Embryonic facial prominence (tissue), 1 donor: ENCODE measurements around the gene LRGUK.
"Not testable (repeated sequence)": the region's sequence is repeated elsewhere in the genome, so short reads cannot be mapped to it uniquely, and the experiment has no call there.

Experiments
- DNase-seq: peaks from one replicate; pipeline ENCODE4 v3.0.0-alpha.2; 2016; ENCODE audit errors: extremely low spot score

LRGUK gene

DNA sequence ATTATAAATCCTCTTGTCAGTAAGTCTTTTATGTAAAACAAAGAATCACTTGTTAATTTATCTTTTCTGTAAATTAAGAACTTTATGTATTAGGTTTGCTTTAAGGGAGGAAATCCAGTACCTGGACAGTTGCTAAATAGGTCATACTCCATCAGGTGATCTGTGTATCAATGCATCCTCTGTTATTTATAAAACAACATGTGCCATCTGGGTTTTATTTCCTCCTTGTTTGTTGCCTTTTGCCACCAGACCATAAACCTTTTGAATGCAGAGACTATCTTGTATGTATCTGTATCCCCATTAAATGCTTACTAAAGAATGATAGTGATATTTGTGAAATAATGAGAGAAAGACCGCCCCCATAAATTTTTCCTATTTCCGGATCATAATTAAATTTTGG is 119.6 kb downstream of the LRGUK start:
- no peak for DNase-seq

DNA sequence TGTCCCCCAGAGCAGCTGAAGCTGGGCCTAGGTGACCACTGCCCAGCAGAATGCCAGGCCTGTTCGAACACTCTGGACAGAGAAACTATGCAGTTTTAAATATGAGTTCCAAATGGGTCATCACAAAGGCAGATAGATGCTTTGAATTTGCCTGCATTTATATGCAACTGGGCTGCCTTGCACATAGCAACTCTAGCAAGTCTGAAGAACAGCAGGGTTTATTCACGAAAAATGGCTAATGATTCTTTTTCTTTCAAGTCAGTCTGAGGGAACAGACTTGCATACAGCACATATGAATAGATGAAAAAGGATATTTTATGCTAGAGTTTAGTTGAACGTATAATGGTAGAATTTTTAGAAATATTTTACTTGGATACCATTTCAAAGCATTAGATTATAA is 121.1 kb downstream of the LRGUK start:
- DNase-seq, result no peak

GRCh38 chr7:134254311-134254710 is 127.2 kb downstream of the LRGUK start:
- DNase-seq, result no peak

DNA sequence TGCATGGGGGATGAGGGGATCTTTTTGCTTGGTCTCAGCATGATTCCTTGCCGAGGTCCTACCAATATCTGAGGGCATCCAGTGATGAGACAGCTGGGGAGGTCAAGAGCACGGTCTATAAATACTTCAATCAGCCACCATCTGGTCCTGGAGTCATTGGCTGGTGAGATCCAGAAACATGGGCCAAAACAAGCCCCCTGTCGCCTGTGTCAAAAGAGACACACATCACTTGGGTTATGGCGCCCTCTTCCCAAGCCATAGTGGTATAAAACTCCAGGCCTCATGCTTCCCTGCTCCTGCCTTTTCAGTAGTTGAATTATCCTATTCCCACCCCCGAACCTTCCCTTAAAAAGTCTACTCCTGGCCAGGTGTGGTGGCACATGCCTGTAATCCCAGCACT is 128.7 kb downstream of the LRGUK start:
- DNase-seq, result no peak

GRCh38 chr7:134262322-134262721 is 135.2 kb downstream of the LRGUK start:
- DNase-seq, result no peak

DNA sequence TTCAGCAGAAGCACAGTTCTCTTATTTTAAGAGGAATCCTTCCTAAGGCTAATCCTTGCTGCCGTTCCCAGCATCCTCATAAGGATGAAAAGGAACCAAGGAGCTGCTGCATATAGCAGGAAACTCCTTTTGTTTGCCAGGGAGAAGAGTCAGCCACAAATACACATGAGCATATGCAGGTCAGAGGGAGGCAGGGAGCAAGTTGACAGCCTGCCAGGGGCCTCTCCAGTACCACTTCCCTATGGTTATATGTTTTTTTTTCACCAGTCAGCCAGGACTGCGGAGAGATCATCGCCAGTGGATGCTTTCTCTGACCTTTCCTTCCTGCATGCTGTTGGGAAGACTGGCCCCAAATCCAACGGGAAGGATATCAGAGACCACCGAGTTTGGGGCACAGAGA is 149.8 kb downstream of the LRGUK start:
- DNase-seq, result no peak

DNA sequence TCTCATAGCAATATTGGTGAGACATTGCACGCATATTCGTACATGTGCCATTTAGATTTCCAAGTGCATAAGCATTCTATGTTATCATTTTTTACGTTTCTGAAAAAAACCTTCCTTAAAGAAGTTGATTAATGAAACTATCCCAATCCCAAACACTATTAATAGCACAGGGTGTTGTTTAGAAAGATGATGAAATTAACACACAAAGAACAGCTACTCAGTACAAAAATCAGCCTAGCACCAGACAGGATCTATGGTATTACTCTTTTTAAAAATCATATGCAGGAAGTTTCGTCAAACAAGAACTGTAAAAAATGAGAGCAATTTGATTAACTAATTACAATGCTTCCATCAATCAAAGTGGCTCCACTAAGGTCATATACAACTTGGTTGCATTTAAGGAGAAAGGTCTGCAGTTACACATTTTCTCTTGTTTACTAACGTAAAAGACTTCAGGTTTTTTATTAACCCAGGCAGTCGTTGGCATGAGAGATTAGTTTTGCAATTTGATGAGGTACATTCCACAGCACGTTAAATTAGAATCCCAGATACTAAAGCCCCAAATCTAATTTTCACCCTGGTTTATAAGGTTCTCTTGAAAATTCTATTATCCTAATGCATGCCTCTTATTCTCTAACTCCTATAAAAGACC is 151.5 kb downstream of the LRGUK start:
- no peak for DNase-seq

- DNase-seq, result no peak
Observed at GRCh38 chr7:134279336-134279735, 152.2 kb downstream of the LRGUK start.

- DNase-seq, result no peak
Observed at GRCh38 chr7:134279898-134280297, 152.8 kb downstream of the LRGUK start.

GRCh38 chr7:134280508-134280907 is 153.4 kb downstream of the LRGUK start:
- DNase-seq, result no peak

GRCh38 chr7:134284011-134284410 is 156.9 kb downstream of the LRGUK start:
- no peak for DNase-seq

DNA sequence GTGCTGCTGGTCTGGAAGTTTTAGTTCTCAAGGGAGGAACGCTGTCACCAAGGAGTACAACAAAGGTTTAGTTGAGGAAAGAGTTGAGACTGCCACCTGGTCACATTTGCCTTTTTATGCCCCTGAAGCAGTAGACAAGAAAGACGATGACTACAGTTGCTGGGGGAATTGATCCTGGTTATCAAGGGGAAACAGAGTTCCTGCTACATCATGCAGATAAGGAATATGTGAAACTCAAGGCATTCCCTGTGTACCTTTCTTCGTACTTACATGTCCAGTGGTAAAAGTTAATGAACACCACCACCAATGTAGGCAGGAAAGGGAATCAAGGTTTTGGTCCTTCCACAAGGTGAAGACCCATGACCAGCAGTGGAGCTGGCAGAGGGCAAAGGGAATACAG is 157.8 kb downstream of the LRGUK start:
- DNase-seq, result no peak

DNA sequence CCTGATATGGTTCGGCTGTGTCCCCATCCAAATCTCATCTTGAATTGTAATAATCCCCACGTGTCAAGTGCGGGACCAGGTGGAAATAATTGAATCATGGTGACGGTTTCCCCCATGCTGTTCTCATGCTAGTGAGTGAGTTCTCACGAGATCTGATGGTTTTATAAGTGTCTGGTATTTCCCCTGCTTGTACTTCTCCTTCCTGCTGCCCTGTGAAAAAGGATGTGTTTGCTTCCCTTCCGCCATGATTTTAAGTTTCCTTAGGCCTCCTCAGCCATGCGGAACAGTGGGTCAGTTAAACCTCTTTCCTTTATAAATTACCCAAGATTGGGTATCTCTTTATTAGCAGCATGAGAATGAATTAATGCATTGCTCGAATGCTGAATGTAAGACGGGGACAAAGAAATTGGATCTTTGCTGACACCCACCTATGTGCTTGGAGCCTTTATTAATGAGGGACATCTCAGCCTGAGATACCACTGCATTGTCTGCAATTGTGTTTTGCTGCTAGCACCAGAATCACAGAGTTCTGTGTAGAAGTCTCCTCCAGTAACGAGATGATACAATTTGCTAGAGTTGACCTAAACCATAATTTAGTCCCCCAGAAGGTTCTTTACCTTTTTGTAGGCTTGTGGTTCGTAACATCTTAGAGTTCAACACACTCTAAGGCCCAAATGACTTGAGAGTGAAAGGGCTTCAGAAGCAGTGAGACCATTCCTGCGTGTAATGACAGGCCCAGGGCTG is 160.9 kb downstream of the LRGUK start:
- no peak for DNase-seq

DNA sequence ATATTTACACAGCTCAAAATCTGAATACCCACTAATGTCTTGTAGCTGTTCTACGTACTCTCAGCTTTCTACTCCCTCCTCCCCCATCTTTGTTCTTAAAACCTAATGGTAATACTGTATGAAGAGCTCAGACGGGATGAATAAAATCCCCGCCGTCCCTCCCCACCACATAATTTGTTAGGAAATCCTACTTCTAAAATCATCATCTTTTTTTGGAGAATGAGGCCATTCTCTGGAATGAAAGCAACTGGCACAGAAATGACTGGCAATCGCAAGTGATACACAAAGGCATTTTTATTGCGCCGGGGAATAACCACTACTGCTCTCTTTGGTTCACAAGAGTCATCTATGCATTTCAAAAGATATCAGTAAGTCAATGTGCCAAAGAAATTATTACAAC is 162.3 kb downstream of the LRGUK start:
- no peak for DNase-seq

- DNase-seq, result no peak
Observed at GRCh38 chr7:134289841-134290240, 162.7 kb downstream of the LRGUK start.

DNA sequence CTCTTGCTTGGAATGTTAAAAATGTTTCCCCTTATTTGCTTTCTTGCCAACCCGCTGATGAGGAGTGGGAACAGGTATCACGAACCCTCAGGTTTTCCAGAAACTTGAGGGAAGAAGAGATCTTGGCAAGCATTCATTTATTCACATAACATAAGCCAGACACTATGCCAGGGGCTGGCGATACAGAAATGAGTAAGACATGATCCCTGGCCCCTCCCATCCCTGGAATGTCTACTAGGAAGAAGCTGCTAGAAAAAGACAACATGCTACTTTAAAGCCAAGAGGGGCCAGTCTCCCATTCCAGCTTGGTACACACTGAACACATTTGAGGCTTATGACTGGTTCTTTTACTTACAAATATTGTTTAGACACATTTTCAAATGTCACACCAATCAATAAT is 163.1 kb downstream of the LRGUK start:
- DNase-seq, result no peak

DNA sequence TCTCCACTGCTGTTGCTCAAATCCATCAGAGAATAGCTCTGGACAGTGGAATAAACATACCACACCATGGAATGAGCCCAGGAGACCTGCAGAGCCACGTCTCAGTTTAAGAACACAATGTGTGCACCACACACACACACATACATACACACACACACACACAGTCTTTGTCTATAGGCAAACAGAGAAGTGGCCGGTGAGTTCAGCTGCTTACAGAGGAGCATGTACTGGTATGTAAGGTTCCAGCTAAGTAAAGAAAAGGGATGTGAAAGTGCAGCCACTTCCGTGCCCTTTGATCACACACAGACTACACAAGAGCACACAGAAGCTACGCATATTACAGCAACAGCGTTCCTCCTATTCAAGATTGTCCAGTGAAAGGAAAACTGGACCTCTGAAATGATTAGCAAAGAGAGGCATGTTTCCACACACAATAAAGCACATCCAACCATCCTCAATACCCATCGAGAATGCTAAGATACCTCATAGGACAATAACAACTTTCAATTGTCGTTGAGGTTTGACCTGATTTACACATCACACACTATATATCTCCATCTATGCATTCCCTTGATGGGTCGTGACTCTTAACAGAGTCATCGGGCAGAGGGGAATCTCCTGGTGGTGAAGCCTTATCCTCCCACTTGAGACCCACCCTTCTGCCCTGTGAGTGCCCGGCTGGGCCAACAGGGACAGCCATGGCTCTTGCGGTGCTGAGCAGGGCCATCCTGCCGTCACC is 166.0 kb downstream of the LRGUK start:
- no peak for DNase-seq

- not testable (repeated sequence) for DNase-seq
Observed at GRCh38 chr7:134295982-134296381, 168.8 kb downstream of the LRGUK start.

DNA sequence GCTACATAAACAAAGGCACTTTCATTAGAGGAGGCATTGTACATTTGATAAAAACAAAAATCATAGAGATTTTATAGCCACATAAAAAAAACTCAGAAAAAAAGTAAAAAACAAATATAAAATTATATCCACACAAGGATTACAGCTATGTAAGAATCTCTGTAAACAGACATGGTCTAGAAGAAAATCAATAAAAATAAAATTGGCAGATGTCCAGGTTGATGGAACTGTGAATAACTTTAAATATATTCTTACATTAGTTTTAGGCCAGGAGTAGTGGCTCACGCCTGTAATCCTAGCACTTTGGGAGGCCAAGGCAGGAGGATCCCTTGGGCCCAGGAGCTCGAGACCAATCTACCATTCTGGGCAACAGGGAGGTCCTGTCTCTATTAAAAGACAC is 170.3 kb downstream of the LRGUK start:
- DNase-seq, result no peak

DNA sequence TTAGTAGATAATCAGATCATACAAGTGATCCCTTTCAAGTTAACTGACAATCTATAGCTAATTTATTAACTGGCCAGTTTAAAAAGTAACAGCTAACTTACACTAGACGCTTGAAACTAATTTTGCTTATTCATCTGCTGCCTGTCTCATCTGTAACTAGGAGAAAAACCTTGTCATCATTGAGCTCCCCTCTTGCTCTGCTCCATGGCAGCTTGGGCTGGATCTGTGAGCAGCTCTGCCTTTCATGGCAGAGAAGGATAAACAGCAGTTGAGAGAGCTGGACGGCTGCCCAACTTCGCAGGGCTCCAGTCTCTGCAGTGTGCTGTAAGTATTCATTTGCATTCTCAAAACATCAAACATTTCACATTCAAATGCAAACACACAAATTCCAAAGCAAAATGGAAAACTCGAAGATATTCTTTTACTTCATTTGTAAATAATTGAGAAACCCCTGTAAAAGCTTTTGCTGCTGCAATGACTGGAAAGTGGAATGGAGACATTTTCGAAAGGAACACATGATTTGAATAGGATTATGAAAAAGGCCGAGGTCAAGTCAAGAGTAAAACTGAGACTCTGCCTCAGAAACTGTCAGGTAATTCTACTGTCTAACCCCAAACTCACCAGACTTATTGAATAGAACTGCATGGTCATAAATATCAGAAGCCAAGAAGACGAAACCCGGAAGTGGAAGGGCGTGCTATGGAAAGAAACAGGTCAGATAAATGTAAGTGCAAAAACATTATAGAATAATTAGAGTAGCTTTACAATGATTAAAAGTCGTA is 172.0 kb downstream of the LRGUK start:
- DNase-seq, result no peak

- DNase-seq, result no peak
Observed at GRCh38 chr7:134300988-134301387, 173.8 kb downstream of the LRGUK start.

- no peak for DNase-seq
Observed at GRCh38 chr7:134301592-134301991, 174.5 kb downstream of the LRGUK start.
